Measurements from ENCODE around the gene CYB5B. TPM values are rescaled to one million over a fixed set of nuclear protein-coding genes. Genes with fewer than 3 reads are reported as not detected.

Gene CYB5B
- total and polyA plus RNA-seq, 2 donors from 2014 or later, result 89.0 to 111 TPM

GRCh38 chr16:69467080-69467479, 42.7 kb downstream of the CYB5B start:
- no peak overlapping the region for H3K9ac ChIP-seq (ENCODE audit: low read length in 3 of 3)
- H3K27me3 ChIP-seq (ENCODE audit: control insufficient read depth, insufficient read depth, low read length), result no peaks in the 10 kb centered on the region
- intact Hi-C loops (cut with DNase I), result no loop called here
- no peak overlapping the region for H3K4me3 ChIP-seq (ENCODE audit: low read length in 3 of 3)
- no peak for DNase-seq
- H3K9me3 ChIP-seq (ENCODE audit: control insufficient read depth in 2 of 3, insufficient read depth in 1 of 3, low read length in 3 of 3), result no peaks in the 10 kb centered on the region
- no peak overlapping the region for H3K27ac ChIP-seq (ENCODE audit: low read depth in 2 of 2, low read length in 2 of 2)
- no peak for TF ChIP-seq CTCF (IDR thresholded peaks at IDR 0.05; ENCODE audit: borderline replicate concordance, extremely low read depth, insufficient read depth)
- peaks cover 2 to 5% (median 4%) of the 10 kb centered on the region in 3 donors for H3K36me3 ChIP-seq (ENCODE audit: control insufficient read depth in 2 of 3, insufficient read depth in 3 of 3, low read length in 3 of 3)
- peaks cover 0 to 7% (median 4%) of the 10 kb centered on the region in 3 donors for H3K4me1 ChIP-seq (ENCODE audit: control insufficient read depth in 2 of 3, insufficient read depth in 2 of 3, low read depth in 1 of 3, low read length in 3 of 3)
- FAIRE-seq, result no peak

- H3K9ac ChIP-seq (ENCODE audit: low read length in 3 of 3), result no peak overlapping the region
- H3K27me3 ChIP-seq (ENCODE audit: control insufficient read depth, insufficient read depth, low read length), result no peaks in the 10 kb centered on the region
- TF ChIP-seq CTCF (IDR thresholded peaks at IDR 0.05; ENCODE audit: borderline replicate concordance, extremely low read depth, insufficient read depth), result no peak
- no peak for DNase-seq
- no peak for FAIRE-seq
- intact Hi-C loops (cut with DNase I), result no loop called here
- no peaks in the 10 kb centered on the region for H3K9me3 ChIP-seq (ENCODE audit: control insufficient read depth in 2 of 3, insufficient read depth in 1 of 3, low read length in 3 of 3)
- H3K36me3 ChIP-seq (ENCODE audit: control insufficient read depth in 2 of 3, insufficient read depth in 3 of 3, low read length in 3 of 3), result peaks cover 0 to under 1% (median under 1%) of the 10 kb centered on the region in 3 donors
- H3K4me3 ChIP-seq (ENCODE audit: low read length in 3 of 3), result no peak overlapping the region
- H3K27ac ChIP-seq (ENCODE audit: low read depth in 2 of 2, low read length in 2 of 2), result no peak overlapping the region
- peaks cover 0 to 7% (median 4%) of the 10 kb centered on the region in 3 donors for H3K4me1 ChIP-seq (ENCODE audit: control insufficient read depth in 2 of 3, insufficient read depth in 2 of 3, low read depth in 1 of 3, low read length in 3 of 3)
Observed at GRCh38 chr16:69467531-69468204, 43.2 kb downstream of the CYB5B start.

GRCh38 chr16:69469807-69470561, 45.6 kb downstream of the CYB5B start:
- DNase-seq, result no peak
- intact Hi-C loops (cut with DNase I), result no loop called here
- Histone ChIP-seq H3K36me3 (ENCODE audit: control insufficient read depth in 2 of 3, insufficient read depth in 3 of 3, low read length in 3 of 3) (no peaks in the 10 kb centered on the region), H3K27ac (ENCODE audit: low read depth in 2 of 2, low read length in 2 of 2) (no peak overlapping the region), H3K4me1 (ENCODE audit: control insufficient read depth in 2 of 3, insufficient read depth in 2 of 3, low read depth in 1 of 3, low read length in 3 of 3) (peaks cover 0 to 6% (median 3%) of the 10 kb centered on the region in 3 donors), H3K9me3 (ENCODE audit: control insufficient read depth in 2 of 3, insufficient read depth in 1 of 3, low read length in 3 of 3) (no peaks in the 10 kb centered on the region), H3K27me3 (ENCODE audit: control insufficient read depth, insufficient read depth, low read length) (no peaks in the 10 kb centered on the region), H3K9ac (ENCODE audit: low read length in 3 of 3) (no peak overlapping the region), H3K4me3 (ENCODE audit: low read length in 3 of 3) (no peak overlapping the region)
- no peak for TF ChIP-seq CTCF (IDR thresholded peaks at IDR 0.05; ENCODE audit: borderline replicate concordance, extremely low read depth, insufficient read depth)
- no peak for FAIRE-seq
